Umbilical cord (tissue), 2 donors: ENCODE results near the gene BCL2L11. TPM values are rescaled to one million over a fixed set of nuclear protein-coding genes. Genes with fewer than 3 reads are reported as not detected.

Experiments
- DNase-seq: peaks from one replicate; pipeline ENCODE4 v3.0.0-alpha.2; 2015; ENCODE audit warnings: low spot score
- total RNA-seq: library from RNA; depleted of rRNA; stranded (reverse); fragments of >200 nt; gene quantifications from one replicate; pipeline ENCODE4 v1.2.3, GENCODE V29; 2014; ENCODE audit warnings: low replicate concordance; ENCODE audit not compliant: insufficient read depth

Gene BCL2L11
- total RNA-seq, 1 donor from 2014 or later: 11.8 TPM

DNA sequence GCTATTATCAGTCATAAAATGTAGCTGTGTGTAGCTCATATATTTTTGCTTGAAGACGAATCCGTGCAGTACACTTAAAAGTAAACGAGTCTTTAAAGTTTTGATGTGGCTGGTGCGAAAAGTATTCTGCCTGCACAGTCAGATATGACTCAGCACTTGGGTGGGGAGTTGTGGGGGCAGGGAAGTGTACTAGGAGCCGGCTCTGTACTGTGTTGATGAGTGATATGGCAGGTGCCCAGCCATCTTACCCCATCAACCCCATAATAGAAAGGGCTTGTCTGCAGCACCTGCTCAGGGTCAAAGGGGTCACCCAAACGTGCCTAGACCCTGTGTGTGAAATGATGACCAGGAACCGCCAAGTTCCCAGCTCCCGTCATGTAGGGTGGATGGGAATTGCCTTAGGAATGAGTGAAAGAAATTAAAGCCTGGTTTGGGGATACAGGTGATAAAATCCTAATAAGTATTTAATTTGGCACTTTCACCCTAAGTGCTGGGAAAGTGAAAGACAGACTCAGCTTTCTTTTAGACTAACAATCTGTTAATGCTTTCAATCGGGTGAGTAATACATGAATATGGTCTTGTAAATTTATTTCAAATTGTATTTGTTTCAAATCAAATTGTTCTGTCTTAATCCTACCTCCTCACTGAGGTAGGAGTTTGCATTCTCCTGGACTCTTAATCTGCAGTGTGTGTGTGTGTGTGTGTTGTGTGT, 48.0 kb downstream of the BCL2L11 start:
- peak; percentile 61 for DNase-seq

DNA sequence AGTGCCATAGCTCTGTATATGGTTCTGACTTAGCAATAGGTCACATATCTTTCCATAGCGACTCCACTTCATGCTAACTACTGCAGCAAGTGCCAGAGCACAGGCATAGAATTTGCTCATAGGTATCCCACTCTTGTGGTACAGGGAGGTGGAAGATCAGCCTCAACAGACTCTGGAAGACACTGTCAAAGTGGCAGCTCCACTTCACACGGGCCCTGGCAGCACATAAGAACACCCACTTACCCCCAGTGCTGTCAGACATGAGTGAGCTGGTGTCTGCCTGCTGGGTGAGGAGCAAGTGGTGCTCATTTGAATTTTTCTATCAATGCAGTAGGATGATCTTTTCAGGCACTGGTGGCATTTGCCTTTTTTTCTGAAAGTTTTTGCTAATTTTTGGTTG, 48.6 kb downstream of the BCL2L11 start:
- no peak for DNase-seq

DNA sequence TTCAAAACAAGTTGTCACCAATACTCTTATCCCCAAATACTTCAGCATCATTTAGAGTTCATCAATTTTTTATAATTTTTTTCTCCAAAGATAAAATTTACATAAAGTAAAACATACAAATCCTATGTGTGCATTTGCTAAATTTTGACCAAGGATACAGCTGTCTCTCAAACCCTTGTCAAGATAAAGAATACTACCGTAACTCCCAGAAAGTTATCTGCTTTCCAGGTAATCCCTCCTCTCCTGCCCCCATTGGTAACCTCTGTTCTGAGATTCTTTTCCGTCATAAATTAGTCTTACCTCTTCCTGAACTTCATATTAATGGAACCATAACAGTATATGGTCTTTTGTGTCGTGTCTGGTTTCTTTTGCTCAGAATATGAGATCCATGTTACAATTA, 49.2 kb downstream of the BCL2L11 start:
- DNase-seq: no peak

DNA sequence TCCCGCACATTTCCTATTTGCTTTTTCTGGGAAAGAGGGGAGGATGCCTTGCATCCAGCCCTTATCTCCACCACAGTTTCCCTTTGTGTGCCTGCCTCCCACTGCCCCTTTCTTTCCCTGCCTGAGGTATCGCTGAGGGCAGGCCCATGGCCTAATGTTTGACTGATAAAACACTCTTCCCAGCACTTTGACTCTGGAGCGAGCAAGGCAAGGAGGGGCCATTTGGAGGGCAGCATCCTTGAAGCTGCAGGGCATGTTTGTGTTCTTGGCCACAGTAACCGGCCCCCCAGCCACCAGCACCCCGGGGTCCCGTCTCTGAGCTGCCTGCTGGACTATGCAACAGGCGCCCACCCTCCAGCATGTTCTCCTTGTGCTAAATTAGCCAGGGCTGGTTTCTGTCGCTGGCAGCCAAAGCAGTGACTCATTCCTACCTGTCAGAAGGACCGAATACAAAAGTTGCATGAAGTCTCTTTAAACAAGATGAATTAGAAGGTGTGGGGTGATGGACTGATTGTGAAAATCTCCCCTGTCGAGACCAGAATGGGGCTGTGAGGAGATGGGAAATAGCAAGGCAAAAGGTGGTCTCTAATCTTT, 50.7 kb downstream of the BCL2L11 start:
- DNase-seq: no peak

DNA sequence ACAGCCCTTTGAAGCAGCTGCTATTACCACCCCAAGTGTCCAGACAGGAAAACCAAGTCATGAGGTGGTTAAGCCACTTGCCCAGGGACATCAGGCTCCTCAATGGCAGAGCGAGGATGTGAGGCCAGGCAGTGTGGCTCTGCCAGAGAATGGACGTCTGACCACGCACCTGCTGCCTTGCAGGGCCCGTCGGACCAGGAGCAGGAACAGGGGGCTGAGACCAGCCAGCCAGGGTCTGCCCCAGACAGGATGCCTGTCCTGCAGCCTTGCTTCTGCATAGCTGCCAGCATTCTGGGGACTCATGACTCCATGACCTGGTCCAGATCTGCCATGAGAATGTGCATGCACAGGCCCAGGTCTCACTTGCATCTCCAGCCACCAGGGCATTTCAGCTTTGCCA, 52.0 kb downstream of the BCL2L11 start:
- DNase-seq: no peak

DNA sequence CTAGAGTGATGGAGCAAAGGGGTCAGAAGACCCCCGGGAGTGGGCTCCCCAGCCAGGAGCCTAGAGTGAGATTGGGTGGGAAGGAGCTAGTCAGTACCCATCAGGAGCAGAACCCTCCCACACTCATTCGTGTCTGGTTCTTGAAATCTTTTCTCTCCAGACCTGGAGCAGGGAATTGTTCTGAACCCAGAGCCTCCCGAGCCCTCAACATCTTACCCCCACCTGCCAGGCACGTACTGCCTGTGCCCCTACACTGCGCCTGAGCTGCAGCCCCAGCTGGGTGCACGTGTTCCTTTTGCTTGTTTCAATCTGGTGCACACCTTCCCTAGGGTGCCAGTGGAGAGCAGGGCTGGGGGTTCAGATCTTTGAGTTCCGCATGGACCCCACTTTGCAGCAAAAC, 52.6 kb downstream of the BCL2L11 start:
- no peak for DNase-seq

DNA sequence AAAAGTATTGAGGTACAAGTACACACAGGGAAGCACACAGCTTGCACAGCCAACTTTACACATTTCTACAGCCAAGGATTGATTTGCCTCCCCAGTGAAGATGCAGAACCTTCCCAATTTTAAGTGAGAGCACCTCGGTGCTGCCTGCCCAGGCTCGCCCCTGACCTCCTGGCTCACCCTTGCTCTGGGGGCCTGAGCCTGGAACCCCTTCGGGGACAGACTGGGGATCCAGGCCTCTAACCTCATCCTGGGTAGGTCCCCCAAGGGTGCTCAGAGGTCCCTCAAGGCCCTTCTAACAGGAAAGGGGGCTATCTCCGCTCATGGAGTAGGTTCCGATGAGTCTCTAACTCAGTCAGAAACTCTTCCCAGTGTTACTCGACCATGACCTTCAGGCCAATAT, 53.1 kb downstream of the BCL2L11 start:
- DNase-seq: no peak

DNA sequence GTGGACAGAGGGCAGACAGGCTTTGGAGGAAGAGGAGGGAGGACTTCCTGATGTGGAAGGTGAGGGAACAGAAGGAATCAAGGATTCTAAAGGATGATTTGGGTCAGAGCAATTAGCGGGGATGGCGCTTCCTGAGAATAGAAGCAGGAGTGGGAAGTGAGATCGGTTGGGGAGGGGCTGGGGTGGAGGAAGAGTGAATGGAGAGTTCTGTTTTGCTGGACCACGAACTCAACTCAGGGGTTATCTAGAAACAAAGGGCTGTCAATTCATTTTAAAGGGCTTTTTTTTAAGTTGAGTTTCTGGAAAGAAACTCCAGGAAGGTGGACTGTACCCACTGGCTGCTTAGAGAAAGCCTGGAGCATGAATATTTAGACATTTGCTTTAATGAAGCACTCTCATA, 54.9 kb downstream of the BCL2L11 start:
- no peak for DNase-seq

DNA sequence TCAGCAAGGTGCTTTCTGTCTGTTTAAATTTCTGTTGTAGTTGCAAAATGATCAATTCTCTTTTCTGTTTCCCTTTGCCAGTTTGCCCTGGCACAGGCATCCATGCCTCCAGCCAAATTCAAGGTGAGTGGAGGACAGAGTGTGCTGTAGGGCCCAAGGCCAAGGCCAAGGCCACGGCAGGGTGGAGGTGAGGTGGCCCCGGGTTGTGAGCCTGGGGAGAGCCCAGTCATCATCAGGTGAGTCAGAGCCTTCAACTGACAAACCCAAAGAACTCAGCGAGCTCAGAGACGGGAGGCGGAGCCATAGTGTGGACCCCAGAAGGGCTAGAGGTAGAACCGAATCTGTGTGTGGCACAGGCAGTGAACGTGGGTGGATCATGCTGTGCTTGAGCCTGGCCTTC, 55.7 kb downstream of the BCL2L11 start:
- no peak for DNase-seq

DNA sequence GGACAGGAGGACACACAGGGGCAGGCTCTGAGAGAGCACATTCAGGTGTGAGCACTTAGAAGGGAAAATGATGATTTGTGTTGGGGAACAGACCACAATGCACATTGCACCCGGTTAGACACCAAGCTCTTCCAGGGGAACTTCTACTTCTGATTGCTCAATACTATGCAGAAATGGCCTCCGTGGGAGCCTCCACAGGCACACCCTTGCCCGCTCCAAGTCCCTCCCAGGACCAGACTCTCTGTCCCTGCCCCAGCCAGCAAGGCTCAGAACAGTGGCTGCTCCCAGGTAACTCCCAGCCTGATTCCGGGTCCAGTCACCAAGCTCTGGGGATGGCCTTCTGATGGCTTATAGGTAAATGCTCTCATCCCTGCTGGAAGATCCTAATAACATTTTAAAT, 56.2 kb downstream of the BCL2L11 start:
- no peak for DNase-seq

DNA sequence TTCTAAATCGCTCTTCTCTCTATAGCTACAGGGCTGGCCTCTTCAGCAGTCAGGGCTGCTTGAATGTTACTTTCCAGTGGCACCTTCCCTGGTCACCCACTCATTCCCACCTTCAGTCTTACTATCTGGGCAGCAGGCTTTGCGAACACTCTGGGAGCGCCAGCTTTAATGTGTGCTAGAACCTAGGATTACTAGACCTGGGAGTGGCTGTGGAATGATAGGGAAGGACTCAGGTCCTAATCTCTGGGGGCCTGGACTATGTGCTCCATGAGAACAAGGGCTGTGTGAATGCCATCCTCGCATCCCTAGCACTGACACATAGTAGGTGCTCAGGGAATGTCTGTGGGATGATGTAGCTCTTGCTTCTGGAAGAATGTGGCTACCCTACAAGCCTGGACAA, 57.6 kb downstream of the BCL2L11 start:
- no peak for DNase-seq

DNA sequence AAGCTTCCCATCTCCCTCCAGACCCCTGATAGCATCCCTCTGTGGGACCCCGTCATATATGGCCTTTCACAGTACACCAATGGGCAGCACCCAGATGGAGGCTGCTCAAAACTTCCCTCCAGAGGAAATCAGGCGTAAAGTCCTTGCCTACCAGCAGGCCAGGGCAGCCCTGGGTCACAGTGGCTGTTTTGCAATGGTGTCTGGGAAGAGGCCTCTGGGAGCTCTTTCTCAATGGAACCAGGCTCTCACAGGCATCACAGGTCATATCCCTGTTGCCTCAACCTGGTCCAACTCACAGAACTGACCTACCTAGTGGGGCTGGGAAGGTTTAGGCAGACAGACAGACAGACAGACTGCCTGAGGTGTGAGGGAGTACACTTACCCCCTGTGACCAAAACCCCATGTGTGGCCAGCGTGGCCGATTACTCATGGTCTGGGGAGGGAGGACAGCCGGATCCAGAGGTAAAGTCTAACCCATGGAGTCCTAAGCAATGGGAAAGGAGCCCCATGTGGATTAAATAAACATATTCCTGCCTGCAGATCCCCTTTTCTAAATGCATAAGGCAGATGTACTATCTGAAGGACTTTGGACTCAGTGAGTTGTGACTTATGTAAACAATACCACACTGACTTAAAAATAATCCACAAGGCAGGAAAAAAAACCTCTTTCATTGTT, 58.2 kb downstream of the BCL2L11 start:
- DNase-seq: no peak

DNA sequence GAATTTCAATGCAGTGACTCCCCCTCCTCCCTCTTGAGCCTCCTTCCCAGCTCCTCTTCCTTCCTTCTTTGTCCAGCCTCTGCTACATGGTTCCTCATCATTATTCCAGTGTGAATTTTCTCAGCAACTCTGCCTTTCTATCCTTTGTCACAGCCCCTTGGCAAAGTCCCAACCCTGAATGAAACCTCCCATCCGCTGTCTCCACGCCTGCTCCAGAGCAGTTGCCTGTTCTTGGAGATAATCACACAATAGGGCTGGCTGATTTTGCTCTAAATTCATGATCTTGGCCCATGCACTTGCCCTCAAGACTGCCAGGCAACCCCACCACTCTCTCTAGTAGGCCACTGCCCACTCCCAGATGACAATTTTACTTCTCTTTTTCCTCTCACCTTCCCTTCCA, 61.4 kb downstream of the BCL2L11 start:
- no peak for DNase-seq

DNA sequence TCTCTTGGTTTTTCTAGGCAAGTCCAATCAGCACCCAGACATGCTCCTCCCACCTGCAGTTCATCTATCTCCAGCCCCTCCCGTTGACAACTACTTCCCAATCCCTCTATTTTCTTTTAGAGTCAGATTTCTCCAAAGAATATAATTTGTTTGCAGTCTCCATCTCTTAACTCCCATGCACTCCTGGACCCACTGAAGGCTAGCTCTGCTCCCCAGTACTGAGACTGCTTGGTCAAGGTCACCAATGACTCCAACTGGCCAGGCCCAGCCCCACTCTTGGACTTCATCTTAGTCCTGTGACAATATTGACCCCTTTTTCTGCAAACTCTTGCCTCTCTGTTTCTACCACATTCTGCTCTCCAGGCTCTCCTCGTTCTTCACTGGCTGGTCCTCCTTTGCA, 62.0 kb downstream of the BCL2L11 start:
- no peak for DNase-seq

DNA sequence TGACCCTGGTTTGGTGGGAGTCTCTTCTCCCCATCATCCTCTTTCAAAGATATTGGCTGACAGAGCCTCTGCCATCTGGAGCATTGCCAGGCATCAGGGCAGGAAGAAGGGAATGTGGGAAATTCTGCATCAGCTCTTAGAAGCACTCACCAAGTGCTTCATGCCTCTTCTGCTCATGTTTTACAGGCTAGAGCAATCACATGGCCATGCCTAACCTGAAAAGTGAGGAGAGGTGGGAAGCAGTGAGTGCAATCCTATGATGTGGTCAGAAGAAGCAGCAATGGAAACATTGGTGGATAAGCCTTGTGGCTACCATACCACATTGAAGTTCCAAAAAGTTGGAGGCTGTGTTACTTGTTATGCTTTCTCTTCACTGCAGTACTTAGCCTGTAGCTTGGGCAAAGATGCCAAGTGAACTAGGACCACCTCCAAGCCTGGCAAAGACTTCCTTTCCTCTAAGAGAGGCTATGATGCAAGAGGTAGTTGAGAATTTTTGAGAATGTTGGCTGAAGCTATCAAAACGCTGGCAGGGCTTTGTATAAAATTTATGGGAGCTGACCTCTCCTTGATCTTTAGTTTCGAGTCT, 64.1 kb downstream of the BCL2L11 start:
- no peak for DNase-seq

DNA sequence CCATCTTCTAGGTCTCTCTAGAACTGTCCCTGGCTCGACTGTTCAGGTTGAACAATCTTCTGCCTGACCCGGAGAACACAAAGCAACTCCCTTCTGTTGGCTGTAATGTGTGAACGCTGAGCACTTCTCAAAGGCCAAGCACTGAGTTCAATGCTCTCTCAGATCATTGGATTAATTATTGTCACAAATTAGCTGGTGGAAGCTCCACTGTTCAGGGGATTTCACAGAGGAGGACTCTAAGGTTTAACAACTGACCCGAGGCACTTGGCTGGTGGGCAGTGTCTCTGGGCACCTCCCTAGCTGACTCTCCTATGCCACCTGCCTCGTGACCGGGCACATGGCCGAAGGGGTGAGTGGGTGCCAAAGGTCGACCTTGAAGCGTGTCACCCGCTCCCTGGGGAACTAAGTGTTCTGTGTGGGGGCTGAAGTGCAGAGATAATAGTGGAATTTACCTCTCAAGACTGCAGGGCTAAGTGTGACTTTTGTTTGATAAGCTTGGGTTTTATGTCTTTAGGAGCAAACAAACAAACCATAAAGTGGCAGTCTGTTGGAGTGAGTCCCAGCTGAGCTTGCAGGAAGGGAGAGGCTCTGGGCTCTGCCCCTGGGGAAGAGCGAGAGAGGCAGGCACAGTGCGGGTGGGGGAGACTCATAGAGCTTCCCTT, 64.8 kb downstream of the BCL2L11 start:
- no peak for DNase-seq

DNA sequence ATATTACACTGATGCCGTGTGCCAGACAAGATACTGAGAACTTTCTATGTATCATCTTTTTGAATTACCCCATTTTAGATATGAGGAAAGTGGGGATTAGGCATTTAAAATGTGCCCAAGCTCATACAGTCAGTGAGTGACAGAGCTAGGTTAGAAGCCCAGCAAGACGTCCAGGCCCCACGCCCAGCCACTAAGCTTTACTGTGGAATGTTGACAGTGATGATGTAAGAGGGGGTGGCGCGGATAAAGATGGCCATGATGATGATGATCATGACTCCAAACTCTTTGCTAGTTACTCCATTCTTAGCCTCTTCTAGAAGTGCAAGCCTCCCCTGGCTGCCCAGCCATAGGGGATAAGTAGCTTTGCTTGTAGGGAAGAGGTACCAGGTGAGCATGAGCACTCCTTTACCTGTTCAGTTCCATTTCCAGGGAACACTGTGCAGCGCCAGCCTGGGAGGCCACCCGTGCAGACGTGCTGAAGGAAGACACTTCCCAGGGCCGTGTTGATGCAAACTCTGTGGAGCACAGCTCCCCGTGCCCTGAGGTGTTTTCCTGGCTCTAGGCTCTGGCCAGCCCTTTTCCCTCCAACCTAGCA, 65.5 kb downstream of the BCL2L11 start:
- DNase-seq: no peak

DNA sequence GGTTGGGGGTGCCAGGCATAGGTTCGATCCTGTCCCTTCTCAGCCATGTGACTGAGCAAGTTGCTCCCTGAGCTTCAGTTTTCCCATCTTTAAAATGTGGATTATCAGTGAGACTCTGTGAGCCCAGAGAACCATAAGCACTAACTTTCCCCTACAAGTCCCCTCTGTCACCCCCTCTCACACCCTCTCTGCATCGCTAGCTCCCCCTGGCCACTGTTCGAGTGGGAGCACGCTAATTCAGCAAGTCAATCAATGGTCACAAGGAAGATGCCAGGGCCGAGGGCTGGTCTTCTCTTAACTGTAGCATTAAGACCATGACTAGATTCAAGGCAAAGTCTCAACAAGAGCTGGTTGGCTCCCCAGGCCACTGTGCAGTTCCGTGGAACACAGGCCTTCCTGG, 66.2 kb downstream of the BCL2L11 start:
- DNase-seq: no peak

DNA sequence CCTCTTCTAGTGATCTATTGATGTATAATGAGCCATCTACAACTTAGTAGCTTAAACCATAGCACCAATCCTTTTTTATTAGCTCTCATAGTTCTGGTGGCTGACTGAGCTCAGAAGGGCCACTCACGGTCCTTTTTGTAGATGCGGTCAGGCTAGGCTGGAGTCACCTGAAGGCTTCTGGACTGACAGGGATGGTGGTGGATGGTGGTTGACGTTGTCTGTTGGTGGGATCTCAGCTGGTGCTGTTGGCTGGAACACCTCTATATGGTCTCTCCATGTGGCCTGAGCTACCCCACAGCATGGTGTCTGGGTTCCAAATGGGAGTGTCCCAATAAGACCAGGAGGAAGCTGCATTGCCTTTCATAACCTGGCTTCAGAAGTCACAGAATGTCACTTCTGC, 68.0 kb downstream of the BCL2L11 start:
- DNase-seq: no peak

DNA sequence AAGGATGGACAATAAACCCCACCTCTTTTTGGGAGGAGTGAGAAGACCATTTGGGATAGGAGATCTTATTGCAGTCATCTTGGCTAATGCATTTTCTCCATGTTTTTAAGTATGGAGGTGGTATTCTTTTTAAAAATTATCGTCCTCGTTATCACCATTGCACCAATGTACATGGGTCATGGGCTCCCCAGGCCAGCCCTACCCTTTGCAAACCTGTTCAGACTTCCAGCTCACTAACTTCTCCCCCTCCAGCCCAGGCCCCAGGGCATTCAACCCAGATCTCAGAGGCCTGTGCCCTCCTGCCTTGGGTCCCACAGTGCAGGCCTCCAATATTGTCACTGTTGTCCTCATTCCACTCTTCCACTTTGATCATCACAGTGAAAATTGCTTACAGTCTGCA, 68.4 kb downstream of the BCL2L11 start:
- no peak for DNase-seq

DNA sequence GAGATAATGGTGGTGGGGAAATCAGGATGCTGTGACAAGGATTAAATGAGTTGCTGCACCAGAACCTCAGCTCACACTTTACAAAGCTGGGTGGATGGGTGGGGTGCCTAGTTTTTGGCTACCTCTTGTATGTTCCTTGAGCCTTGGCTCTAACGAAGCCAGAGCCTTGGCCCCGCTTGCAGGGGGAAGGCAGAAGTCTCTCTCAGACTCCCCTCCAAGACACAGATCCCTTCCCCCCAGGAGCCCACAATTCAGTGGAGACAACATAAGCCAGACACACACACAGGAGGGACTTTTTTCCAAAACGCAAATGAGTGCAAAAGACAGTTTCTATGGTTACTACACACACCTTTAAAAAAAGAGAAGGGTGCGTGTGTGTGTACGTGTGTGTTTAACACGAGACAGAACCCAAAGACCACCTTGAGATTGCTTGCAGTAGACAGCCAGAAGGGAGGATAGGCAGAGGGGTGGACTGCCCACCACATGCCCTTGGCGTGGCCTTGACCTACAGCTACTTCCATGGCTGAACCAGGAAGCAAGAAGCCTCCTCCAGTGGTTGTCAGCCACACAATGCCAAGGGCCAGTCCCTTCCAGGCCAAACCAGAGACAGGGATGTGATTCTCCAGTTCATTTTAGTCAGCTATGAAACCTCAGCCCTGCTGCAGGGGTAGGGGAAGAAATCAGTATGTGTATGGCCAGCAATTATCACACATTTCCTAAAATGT, 70.3 kb downstream of the BCL2L11 start:
- DNase-seq: no peak
